ENCODE measurements around the gene HLCS. TPM values are rescaled to one million over a fixed set of nuclear protein-coding genes. Genes with fewer than 3 reads are reported as not detected.

HLCS gene
- total and polyA plus RNA-seq, 2 of the 8 experiments (the other 6 are each of a cell fraction or from before 2014, with no cell fraction given) = 4.7 to 12.2 TPM

DNA sequence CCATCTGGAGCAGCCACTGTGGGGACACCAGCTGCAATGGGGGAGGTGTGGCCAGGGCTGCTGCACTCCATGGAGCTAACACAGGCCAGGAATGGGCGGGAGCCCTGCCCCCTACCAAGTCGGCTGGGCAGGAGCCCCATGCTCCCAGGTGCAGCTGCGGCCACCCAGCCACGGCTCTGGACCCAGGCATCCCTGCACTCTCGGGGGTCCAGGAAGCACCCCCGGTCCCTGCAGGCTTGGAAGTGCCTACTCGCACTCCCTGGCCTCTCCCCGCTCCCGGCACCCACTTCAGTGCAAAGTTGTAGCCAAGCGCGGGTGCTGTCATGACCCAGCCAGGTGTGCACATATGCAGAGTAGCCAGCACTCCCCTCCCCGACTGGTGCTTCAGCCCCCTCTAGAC, 91.8 kb downstream of the HLCS start:
- H3K79me2 ChIP-seq (ENCODE audit: control insufficient read depth in 1 of 2, insufficient read depth in 2 of 2, low read length in 2 of 2) = no peaks in the 10 kb centered on the region
- FAIRE-seq (no peak), DNase-seq (ENCODE audit: low read depth in 1 of 2, low spot score in 2 of 2) (no peak)
- no peak overlapping the region for H2AK5ac ChIP-seq (ENCODE audit: low read depth, low read length)
- no peak overlapping the region for H2BK15ac ChIP-seq (ENCODE audit: low read length)
- H3K4me3 ChIP-seq (ENCODE audit: extremely low read depth in 1 of 4, insufficient read depth in 2 of 4, low read depth in 3 of 4, low read length in 4 of 4) = no peak overlapping the region
- no peak overlapping the region for H4K8ac ChIP-seq (ENCODE audit: extremely low read depth, insufficient read depth, low read length)
- H3K23ac ChIP-seq (ENCODE audit: insufficient read length) = no peak overlapping the region
- peaks cover 0 to 4% of the 10 kb centered on the region in 2 experiments; a peak in 1 of 4 replicates for H3K9me3 ChIP-seq (ENCODE audit: insufficient read depth in 2 of 2, low read depth in 1 of 2, low read length in 1 of 2)
- H3K14ac ChIP-seq (ENCODE audit: insufficient read length) = no peak overlapping the region
- POLR2A ChIA-PET (ENCODE audit: partially characterized antibody) = no interaction called here
- H3K56ac ChIP-seq (replicated peaks; ENCODE audit: insufficient read length, low read depth, low read length) = no peak overlapping the region
- no peak overlapping the region for H3K4me2 ChIP-seq (ENCODE audit: insufficient read depth in 1 of 2, low read depth in 2 of 2, low read length in 2 of 2)
- TF ChIP-seq BRCA1 (IDR thresholded peaks at IDR 0.05; ENCODE audit: low read depth, low read length) (no peak), RFX5 (IDR thresholded peaks at IDR 0.05; ENCODE audit: borderline replicate concordance, low read depth, low read length) (no peak), JUN (IDR thresholded peaks at IDR 0.05; ENCODE audit: low read depth, low read length) (no peak), RAD21 (IDR thresholded peaks at IDR 0.05 in 1 of 2, conservative IDR thresholded peaks at IDR 0.05 in 1 of 2; ENCODE audit: low read depth in 2 of 2, low read length in 2 of 2) (no peak), HDAC6 (IDR thresholded peaks at IDR 0.05; ENCODE audit: low read depth, low read length) (no peak), RBBP5 (IDR thresholded peaks at IDR 0.05; ENCODE audit: borderline replicate concordance, low read depth, low read length) (no peak), SRF (IDR thresholded peaks at IDR 0.05; ENCODE audit: low read depth, low read length) (no peak), KDM1A (IDR thresholded peaks at IDR 0.05; ENCODE audit: borderline replicate concordance, low read length) (no peak), CREB1 (IDR thresholded peaks at IDR 0.05) (no peak)
- CTCF ChIA-PET (ENCODE audit: partially characterized antibody) = interaction anchor here (1.0 kb wide), 1 partner anchor 26 kb away, joined by 3 read pairs; no protein-coding TSS in a partner anchor
- H3K27ac ChIP-seq (ENCODE audit: low read depth, low read length) = no peak overlapping the region
- H3K36me3 ChIP-seq (ENCODE audit: control insufficient read depth in 2 of 4, insufficient read depth in 4 of 4, low read length in 3 of 4) = no peaks in the 10 kb centered on the region
- no peak overlapping the region; the same call in 1 of the 2 replicates for H2BK5ac ChIP-seq (ENCODE audit: low read depth, low read length)
- H3K9ac ChIP-seq (replicated peaks in 1 of 4; ENCODE audit: extremely low read depth in 1 of 4, low read depth in 3 of 4, low read length in 3 of 4) = no peak overlapping the region
- H2BK12ac ChIP-seq (ENCODE audit: low read depth, low read length) = no peak overlapping the region
- H4K5ac ChIP-seq (ENCODE audit: insufficient read length, low read depth, low read length) = no peak overlapping the region
- H3K27me3 ChIP-seq (replicated peaks in 1 of 4; ENCODE audit: control insufficient read depth in 3 of 4, extremely low read depth in 1 of 4, insufficient read depth in 3 of 4, low read length in 3 of 4) = no peaks in the 10 kb centered on the region
- no peak overlapping the region for H2BK120ac ChIP-seq (replicated peaks; ENCODE audit: low read depth, low read length)
- no peaks in the 10 kb centered on the region for H3K79me1 ChIP-seq (ENCODE audit: low read depth, low read length)
- no peaks in the 10 kb centered on the region for H3K23me2 ChIP-seq (ENCODE audit: low read depth, low read length)
- no peak overlapping the region for H4K91ac ChIP-seq (replicated peaks; ENCODE audit: insufficient read length, low read length)
- no peaks in the 10 kb centered on the region for H4K20me1 ChIP-seq (replicated peaks in 1 of 2; ENCODE audit: control insufficient read depth in 1 of 2, insufficient read depth in 2 of 2, low read length in 2 of 2)
- H3K18ac ChIP-seq (ENCODE audit: extremely low read depth, low read length) = no peak overlapping the region
- no peaks in the 10 kb centered on the region; a peak in 1 of 7 replicates for H3K4me1 ChIP-seq (replicated peaks in 1 of 4; ENCODE audit: control insufficient read depth in 3 of 4, insufficient read depth in 4 of 4, low read length in 3 of 4)
- H2AFZ ChIP-seq (ENCODE audit: low read length) = no peak overlapping the region
- H2BK20ac ChIP-seq (ENCODE audit: low read length) = no peak overlapping the region
- 93% methylated on average over 9 of the region's 12 CpGs; no CpG with 5 or more reads in 1 of the 2 experiments for WGBS, 2 experiments (ENCODE audit: extremely low coverage in 1 of 2, insufficient coverage in 1 of 2, insufficient read length in 1 of 2, insufficient replicate concordance in 2 of 2, low coverage in 1 of 2, low lambda C conversion rate in 2 of 2, missing lambda C conversion rate in 1 of 2)
- no peak overlapping the region for H3K4ac ChIP-seq (replicated peaks; ENCODE audit: insufficient read length, low read depth, low read length)

Measured in H1 (cell line).